Measurements from ENCODE around the gene MRPL30. TPM values are rescaled to one million over a fixed set of nuclear protein-coding genes. Genes with fewer than 3 reads are reported as not detected.

MRPL30 gene
- total and polyA plus RNA-seq, 2 donors (not counting 3 experiments of a cell fraction or from before 2014, with no cell fraction given), result 14.7 to 28.4 TPM

GRCh38 chr2:99242151-99242550 lies 61.2 kb downstream of the MRPL30 start:
- CTCF ChIA-PET, result no interaction called here
- TF ChIP-seq MAX (IDR thresholded peaks at IDR 0.05; ENCODE audit: insufficient read depth, insufficient read length), result no peak
- TF ChIP-seq FOS (IDR thresholded peaks at IDR 0.05; ENCODE audit: borderline replicate concordance, insufficient read depth, low read length), result no peak
- no peak for TF ChIP-seq GATA2 (IDR thresholded peaks at IDR 0.05; ENCODE audit: insufficient read depth, insufficient read length, low read depth, low read length)
- TF ChIP-seq JUN (IDR thresholded peaks at IDR 0.05; ENCODE audit: borderline replicate concordance, insufficient read depth, insufficient read length, low read depth), result no peak
- no peak for TF ChIP-seq EZH2 (IDR thresholded peaks at IDR 0.05; ENCODE audit: borderline replicate concordance, low read depth, low read length, severe bottlenecking)
- no peak for TF ChIP-seq POLR2AphosphoS5 (IDR thresholded peaks at IDR 0.05; ENCODE audit: insufficient read depth, low read depth, low read length)
- no peak for TF ChIP-seq MYC (IDR thresholded peaks at IDR 0.05; ENCODE audit: low read depth, low read length)
- TF ChIP-seq CTCF (IDR thresholded peaks at IDR 0.05; ENCODE audit: extremely low read depth in 1 of 2, insufficient read depth in 1 of 2, low read depth in 1 of 2, low read length in 2 of 2), result no peak
- TF ChIP-seq POLR2A (IDR thresholded peaks at IDR 0.05; ENCODE audit: low read depth, low read length), result no peak
- Histone ChIP-seq H3K36me3 (ENCODE audit: control insufficient read depth in 2 of 2, extremely low read depth in 1 of 2, insufficient read depth in 2 of 2, low read length in 2 of 2) (no peaks in the 10 kb centered on the region), H3K9me1 (replicated peaks; ENCODE audit: control insufficient read depth, extremely low read depth, insufficient read depth, low read length) (no peaks in the 10 kb centered on the region), H3K9ac (replicated peaks; ENCODE audit: extremely low read depth, insufficient read depth, low read length) (no peak overlapping the region), H3K4me1 (ENCODE audit: control insufficient read depth, extremely low read depth, insufficient read depth, low read length) (no peaks in the 10 kb centered on the region), H3K27me3 (ENCODE audit: control insufficient read depth in 2 of 2, insufficient read depth in 2 of 2, low read length in 2 of 2) (no peaks in the 10 kb centered on the region), H3K79me2 (ENCODE audit: control insufficient read depth, insufficient read depth, low read length) (no peaks in the 10 kb centered on the region), H4K20me1 (replicated peaks; ENCODE audit: control insufficient read depth, extremely low read depth, insufficient read depth, low read length) (no peaks in the 10 kb centered on the region), H3K9me3 (replicated peaks; ENCODE audit: control insufficient read depth, insufficient read depth, low read length) (no peaks in the 10 kb centered on the region), H2AFZ (ENCODE audit: low read depth, low read length) (no peak overlapping the region), H3K4me2 (ENCODE audit: insufficient read depth, low read length) (no peak overlapping the region), H3K27ac (ENCODE audit: insufficient read depth, low read depth, low read length) (no peak overlapping the region), H3K4me3 (replicated peaks in 1 of 3; ENCODE audit: insufficient read depth in 1 of 3, low read depth in 1 of 3, low read length in 3 of 3) (no peak overlapping the region)
- POLR2A ChIA-PET, result no interaction called here
- FAIRE-seq, result no peak
- no TSS peak for BruUV-seq (replicated peaks)
- DNase-seq (ENCODE audit: low read depth, low spot score), result no peak
- intact Hi-C loops (cut with micrococcal nuclease), result no loop called here
- dilution Hi-C loops (cut with MboI; ENCODE audit: extremely low pct_ligation_motif_present, low sequenced_read_pairs), result no loop called here

Small RNA genes within 50 kb of the gene (small RNA-seq; reads per million reads assigned to genes)
- gene AC092587.1 (ENCODE audit: insufficient read depth, insufficient read length, low read depth, low replicate concordance), result not detected

Other genes starting within 250 kb of the MRPL30 start
- 3.8 and 6.3 TPM in 2 replicates for gene CRACDL, start 245.0 kb upstream of the MRPL30 start, total RNA-seq
- gene CRACDL, start 245.0 kb upstream of the MRPL30 start, polyA plus RNA-seq, result 0.92 and 1.6 TPM in 2 replicates
- gene C2orf15, start 39.5 kb upstream of the MRPL30 start, total RNA-seq, result not detected in 2 replicates
- gene C2orf15, start 39.5 kb upstream of the MRPL30 start, polyA plus RNA-seq, result not detected in 2 replicates
- 0.51 and 2.7 TPM in 2 replicates for gene TSGA10, start 26.2 kb upstream of the MRPL30 start, total RNA-seq
- 0.05 and 0.12 TPM in 2 replicates for gene TSGA10, start 26.2 kb upstream of the MRPL30 start, polyA plus RNA-seq
- gene LIPT1, start 26.2 kb upstream of the MRPL30 start, total RNA-seq, result 4.8 and 5.3 TPM in 2 replicates
- 3.3 and 3.7 TPM in 2 replicates for gene LIPT1, start 26.2 kb upstream of the MRPL30 start, polyA plus RNA-seq
- gene MITD1, start 126 bp upstream of the MRPL30 start, total RNA-seq, result 29.8 and 30.0 TPM in 2 replicates
- 8.2 and 11.1 TPM in 2 replicates for gene MITD1, start 126 bp upstream of the MRPL30 start, polyA plus RNA-seq
- gene LYG2, start 74.5 kb downstream of the MRPL30 start, total RNA-seq, result not detected in 2 replicates
- gene LYG2, start 74.5 kb downstream of the MRPL30 start, polyA plus RNA-seq, result not detected in 2 replicates
- 0.35 and 0.55 TPM in 2 replicates for gene LYG1, start 120.0 kb downstream of the MRPL30 start, total RNA-seq
- 1.7 and 1.8 TPM in 2 replicates for gene LYG1, start 120.0 kb downstream of the MRPL30 start, polyA plus RNA-seq
- 45.8 and 48.7 TPM in 2 replicates for gene TXNDC9, start 155.1 kb downstream of the MRPL30 start, total RNA-seq
- gene TXNDC9, start 155.1 kb downstream of the MRPL30 start, polyA plus RNA-seq, result 17.4 and 18.6 TPM in 2 replicates
- gene EIF5B, start 156.2 kb downstream of the MRPL30 start, total RNA-seq, result 53.5 and 54.5 TPM in 2 replicates
- gene EIF5B, start 156.2 kb downstream of the MRPL30 start, polyA plus RNA-seq, result 6.3 and 10.1 TPM in 2 replicates